ENCODE measurements around the gene SESN1. TPM values are rescaled to one million over a fixed set of nuclear protein-coding genes. Genes with fewer than 3 reads are reported as not detected.

The SESN1 gene
- total RNA-seq, 1 experiment from 2014 or later, result 17.5 TPM

- Histone ChIP-seq H4K20me1 (ENCODE audit: control insufficient read depth, insufficient read depth, insufficient read length) (no peaks in the 10 kb centered on the region), H3K56ac (ENCODE audit: insufficient read length, low read depth, low read length) (no peak overlapping the region), H4K5ac (ENCODE audit: insufficient read length, low read depth, low read length) (no peak overlapping the region), H4K91ac (ENCODE audit: insufficient read length, low read depth, low read length) (no peak overlapping the region), H3K23ac (ENCODE audit: insufficient read length, low read depth, low read length) (no peak overlapping the region), H3T11ph (ENCODE audit: low read length) (no peak overlapping the region), H2BK12ac (ENCODE audit: insufficient read length, low read depth, low read length) (no peak overlapping the region), H3K79me2 (ENCODE audit: insufficient read depth, low read length) (no peaks in the 10 kb centered on the region), H2BK20ac (ENCODE audit: low read depth, low read length, poor library complexity, severe bottlenecking) (no peak overlapping the region), H3K4me2 (ENCODE audit: insufficient read depth, insufficient read length, low read length) (no peak overlapping the region), H4K8ac (replicated peaks; ENCODE audit: insufficient read length, low read depth, low read length) (no peak overlapping the region), H2BK5ac (ENCODE audit: insufficient read length, low read length) (no peak overlapping the region), H3K9ac (ENCODE audit: extremely low read depth, insufficient read length, low read length) (no peak overlapping the region), H3K9me3 (ENCODE audit: control insufficient read depth, low read depth, low read length) (no peaks in the 10 kb centered on the region), H2AFZ (ENCODE audit: low read length) (no peak overlapping the region), H3K4ac (ENCODE audit: low read depth, low read length) (no peak overlapping the region), H3K18ac (ENCODE audit: insufficient read length, low read depth, low read length) (no peak overlapping the region), H3K14ac (ENCODE audit: insufficient read depth, low read length) (no peak overlapping the region), H3K23me2 (ENCODE audit: insufficient read length, low read depth, low read length, poor library complexity, severe bottlenecking) (no peaks in the 10 kb centered on the region), H3K4me1 (ENCODE audit: insufficient read depth, low read length) (no peaks in the 10 kb centered on the region; the same call in 1 of the 2 replicates), H2AK5ac (ENCODE audit: insufficient read length, low read length) (no peak overlapping the region), H3K27ac (ENCODE audit: insufficient read length, low read depth, low read length) (no peak overlapping the region), H3K79me1 (ENCODE audit: insufficient read depth, low read depth, low read length, poor library complexity, severe bottlenecking) (no peaks in the 10 kb centered on the region), H2BK15ac (ENCODE audit: low read depth, low read length) (no peak overlapping the region), H3K27me3 (ENCODE audit: insufficient read depth, low read length) (no peaks in the 10 kb centered on the region), H2BK120ac (ENCODE audit: low read depth, low read length, poor library complexity, severe bottlenecking) (no peak overlapping the region)
- H3K27ac Mint-ChIP-seq, result no peak overlapping the region
- H3K4me3 Mint-ChIP-seq, result no peak overlapping the region
- no peaks in the 10 kb centered on the region for H3K27me3 Mint-ChIP-seq (ENCODE audit: low read depth)
- no CpG with 5 or more reads among the region's 2 CpGs for whole genome bisulfite sequencing (ENCODE audit: extremely low coverage, insufficient read length, low lambda C conversion rate)
- DNase-seq, result no peak
- peaks cover 30 to 32% of the 10 kb centered on the region in 2 experiments for H3K4me1 Mint-ChIP-seq
- no peaks in the 10 kb centered on the region for H3K36me3 Mint-ChIP-seq (ENCODE audit: insufficient read depth in 1 of 3, low read depth in 3 of 3)
- no peaks in the 10 kb centered on the region for H3K9me3 Mint-ChIP-seq
- TF ChIP-seq CTCF (conservative IDR thresholded peaks at IDR 0.05), result no peak
Observed at GRCh38 chr6:108969776-108970175, 124.9 kb downstream of the SESN1 start.

Measured in H9 (cell line).